DOHH2 (cell line): ENCODE measurements around the gene RETREG1.

ENCODE experiments used
- H3F3A ChIP-seq: fragments of 200-600 bp; sonication (generic), shearing (Covaris generic); 2 replicates; pipeline ENCODE4 v1.6.0; 2016; ENCODE audit warnings: antibody characterized with exemption, mild to moderate bottlenecking; ENCODE audit not compliant: control insufficient read depth, insufficient read depth
- H3K27ac ChIP-seq: fragments of 200-600 bp; sonication (generic); 2 replicates; pipeline ENCODE4 v1.5.1; 2014; ENCODE audit warnings: low read depth, mild to moderate bottlenecking, low read length, moderate library complexity
- H3K27me3 ChIP-seq: fragments of 200-600 bp; sonication (generic); 2 replicates; pipeline ENCODE4 v1.6.1; 2014; ENCODE audit warnings: mild to moderate bottlenecking, low read length, mixed read lengths; ENCODE audit not compliant: control insufficient read depth
- H3K36me3 ChIP-seq: fragments of 200-600 bp; sonication (generic); 2 replicates; pipeline ENCODE4 v1.6.1; 2014; ENCODE audit warnings: mild to moderate bottlenecking, low read length, moderate library complexity, mixed read lengths; ENCODE audit not compliant: control insufficient read depth
- H3K4me1 ChIP-seq: fragments of 200-600 bp; sonication (generic); 2 replicates; pipeline ENCODE4 v1.6.1; 2014; ENCODE audit warnings: mild to moderate bottlenecking, low read length, mixed read lengths; ENCODE audit not compliant: control insufficient read depth
- H3K4me2 ChIP-seq: fragments of 200-600 bp; sonication (generic); 2 replicates; pipeline ENCODE4 v1.6.0; 2014; ENCODE audit warnings: mild to moderate bottlenecking, low read length, moderate library complexity
- H3K4me3 ChIP-seq: fragments of 200-600 bp; sonication (generic); 2 replicates; pipeline ENCODE4 v1.5.1; 2014; ENCODE audit warnings: mild to moderate bottlenecking, low read length, mixed read lengths
- H3K79me2 ChIP-seq: fragments of 200-600 bp; sonication (generic); 2 replicates; pipeline ENCODE4 v1.6.1; 2014; ENCODE audit warnings: mild to moderate bottlenecking, low read length, mixed read lengths; ENCODE audit not compliant: control insufficient read depth
- H3K9me2 ChIP-seq: fragments of 200-600 bp; sonication (generic); replicated peaks from 2 replicates; pipeline ENCODE4 v1.6.1; 2014; ENCODE audit warnings: mild to moderate bottlenecking, low read length, mixed read lengths; ENCODE audit not compliant: control insufficient read depth
- H3K9me3 ChIP-seq: fragments of 200-600 bp; sonication (generic); 2 replicates; pipeline ENCODE4 v1.6.1; 2014; ENCODE audit warnings: antibody characterized with exemption, low read length, mixed read lengths; ENCODE audit not compliant: control insufficient read depth, insufficient read depth
- H4K20me1 ChIP-seq: fragments of 200-600 bp; sonication (generic); 2 replicates; pipeline ENCODE4 v1.6.0; 2014; ENCODE audit warnings: low read depth, mild to moderate bottlenecking, antibody characterized with exemption, low read length, moderate library complexity; ENCODE audit not compliant: control insufficient read depth, insufficient read depth
- CTCF ChIP-seq: fragments of 200-600 bp; sonication (generic); IDR thresholded peaks from one replicate; pipeline ENCODE4 v1.5.1; 2014; ENCODE audit warnings: antibody characterized with exemption, mild to moderate bottlenecking, low read depth, low read length; ENCODE audit not compliant: poor library complexity, severe bottlenecking
- EZH2phosphoT487 ChIP-seq: fragments of 200-600 bp; sonication (generic); IDR thresholded peaks from 2 replicates; pipeline ENCODE4 v1.6.1; 2017; ENCODE audit warnings: borderline replicate concordance, mild to moderate bottlenecking, antibody characterized with exemption, low read length, moderate library complexity, mixed read lengths

The RETREG1 gene

GRCh38 chr5:16664368-16664767 lies 47.6 kb upstream of the RETREG1 start:
- H3K36me3 ChIP-seq, result no peaks in the 10 kb centered on the region
- H3K4me3 ChIP-seq, result no peak overlapping the region
- H3F3A ChIP-seq, result no peaks in the 10 kb centered on the region

GRCh38 chr5:16663840-16664239 lies 47.0 kb upstream of the RETREG1 start:
- no peak overlapping the region for H3K27ac ChIP-seq
- no peaks in the 10 kb centered on the region for H3K79me2 ChIP-seq
- no peaks in the 10 kb centered on the region for H4K20me1 ChIP-seq
- no peaks in the 10 kb centered on the region for H3K4me1 ChIP-seq
- no peaks in the 10 kb centered on the region for H3K9me3 ChIP-seq
- no peaks in the 10 kb centered on the region for H3K9me2 ChIP-seq
- no peak overlapping the region for H3K4me2 ChIP-seq
- H3K36me3 ChIP-seq, result no peaks in the 10 kb centered on the region
- H3F3A ChIP-seq, result no peaks in the 10 kb centered on the region
- no peak for TF ChIP-seq EZH2phosphoT487
- no peak for TF ChIP-seq CTCF
- H3K4me3 ChIP-seq, result no peak overlapping the region
- H3K27me3 ChIP-seq, result no peaks in the 10 kb centered on the region

More at GRCh38 chr5:16664368-16664767, 47.6 kb upstream of the RETREG1 start:
- TF ChIP-seq CTCF (no peak), EZH2phosphoT487 (no peak)
- H3K9me2 ChIP-seq, result no peaks in the 10 kb centered on the region
- no peaks in the 10 kb centered on the region for H3K4me1 ChIP-seq
- H3K4me2 ChIP-seq, result no peak overlapping the region
- no peaks in the 10 kb centered on the region for H3K27me3 ChIP-seq
- no peaks in the 10 kb centered on the region for H3K9me3 ChIP-seq
- H3K79me2 ChIP-seq, result no peaks in the 10 kb centered on the region
- no peak overlapping the region for H3K27ac ChIP-seq
- H4K20me1 ChIP-seq, result no peaks in the 10 kb centered on the region

- Histone ChIP-seq H3K4me1 (no peaks in the 10 kb centered on the region), H3K27me3 (no peaks in the 10 kb centered on the region), H3K27ac (no peak overlapping the region), H3F3A (no peaks in the 10 kb centered on the region), H3K36me3 (no peaks in the 10 kb centered on the region), H4K20me1 (no peaks in the 10 kb centered on the region), H3K9me3 (no peaks in the 10 kb centered on the region), H3K4me3 (no peak overlapping the region), H3K79me2 (no peaks in the 10 kb centered on the region), H3K4me2 (no peak overlapping the region), H3K9me2 (no peaks in the 10 kb centered on the region)
- no peak for TF ChIP-seq CTCF
- no peak for TF ChIP-seq EZH2phosphoT487
Observed at GRCh38 chr5:16661713-16662112, 44.9 kb upstream of the RETREG1 start.

GRCh38 chr5:16660982-16661381 lies 44.2 kb upstream of the RETREG1 start:
- no peak overlapping the region for H3K27ac ChIP-seq
- no peaks in the 10 kb centered on the region for H3F3A ChIP-seq
- no peak overlapping the region for H3K4me3 ChIP-seq
- H4K20me1 ChIP-seq, result no peaks in the 10 kb centered on the region
- TF ChIP-seq EZH2phosphoT487, result no peak
- TF ChIP-seq CTCF, result no peak
- no peaks in the 10 kb centered on the region for H3K27me3 ChIP-seq
- no peak overlapping the region for H3K4me2 ChIP-seq
- no peaks in the 10 kb centered on the region for H3K36me3 ChIP-seq
- H3K9me2 ChIP-seq, result no peaks in the 10 kb centered on the region
- H3K79me2 ChIP-seq, result no peaks in the 10 kb centered on the region
- no peaks in the 10 kb centered on the region for H3K4me1 ChIP-seq
- H3K9me3 ChIP-seq, result no peaks in the 10 kb centered on the region
